ENCODE measurements around the gene SORBS2. TPM values are rescaled to one million over a fixed set of nuclear protein-coding genes. Genes with fewer than 3 reads are reported as not detected.

The SORBS2 gene
- total RNA-seq, 1 experiment from 2014 or later = 0.34 TPM

- CTCF ChIA-PET = no interaction called here
Measured at GRCh38 chr4:185700630-185701029, 111.4 kb downstream of the SORBS2 start.

More at GRCh38 chr4:185700630-185701029, 111.4 kb downstream of the SORBS2 start:
- H4K20me1 ChIP-seq (ENCODE audit: insufficient read depth) = no peaks in the 10 kb centered on the region
- H3K9ac ChIP-seq (ENCODE audit: low read length) = no peak overlapping the region
- intact Hi-C loops (cut with micrococcal nuclease) = no loop called here
- no peaks in the 10 kb centered on the region for H3K9me3 ChIP-seq (ENCODE audit: control insufficient read depth in 1 of 2, insufficient read depth in 1 of 2, low read depth in 1 of 2, low read length in 2 of 2)
- H3K4me2 ChIP-seq (ENCODE audit: low read length) = no peak overlapping the region
- no peaks in the 10 kb centered on the region for H3K9me2 ChIP-seq (ENCODE audit: insufficient read depth)
- ChIA-PET POLR2A (no interaction called here), RAD21 (ENCODE audit: low non-redundant PET in 1 of 2, low total read pairs in 2 of 2, uncharacterized antibody in 2 of 2, unreplicated experiment in 2 of 2) (no interaction called here)
- DNase-seq (ENCODE audit: low read depth, low spot score) (no peak), ATAC-seq (no peak)
- no peaks in the 10 kb centered on the region for H3K27me3 ChIP-seq (ENCODE audit: insufficient read depth, low read length)
- H3K27ac ChIP-seq (ENCODE audit: low read depth, low read length) = no peak overlapping the region
- no TSS peak for BruUV-seq (replicated peaks)
- H3K4me1 ChIP-seq (ENCODE audit: control insufficient read depth in 1 of 2, insufficient read depth in 2 of 2, low read length in 2 of 2) = no peaks in the 10 kb centered on the region
- H2AFZ ChIP-seq (ENCODE audit: low read depth, low read length, poor library complexity, severe bottlenecking) = no peak overlapping the region
- no peaks in the 10 kb centered on the region for H3K36me3 ChIP-seq (ENCODE audit: control insufficient read depth in 1 of 2, insufficient read depth in 2 of 2, low read length in 2 of 2)
- no peak overlapping the region for H3K4me3 ChIP-seq (replicated peaks in 1 of 2; ENCODE audit: low read depth in 1 of 2, low read length in 2 of 2)
- no peak for TF ChIP-seq ZBTB33 (IDR thresholded peaks at IDR 0.05; ENCODE audit: extremely low read depth, insufficient replicate concordance, low read length)
- TF ChIP-seq CTCF (IDR thresholded peaks at IDR 0.05 in 2 of 3, conservative IDR thresholded peaks at IDR 0.05 in 1 of 3; ENCODE audit: borderline replicate concordance in 1 of 3, insufficient read depth in 1 of 3, low read depth in 2 of 3, low read length in 2 of 3) = no peak
- no peak for TF ChIP-seq EZH2phosphoT487 (IDR thresholded peaks at IDR 0.05; ENCODE audit: borderline replicate concordance)
- TF ChIP-seq POLR2AphosphoS5 (IDR thresholded peaks at IDR 0.05; ENCODE audit: low read depth, low read length) = no peak
- no peak for TF ChIP-seq EZH2 (IDR thresholded peaks at IDR 0.05)
- no peak for TF ChIP-seq ATF3 (IDR thresholded peaks at IDR 0.05)
- no peak; the same call in 1 of the 2 replicates for TF ChIP-seq REST (IDR thresholded peaks at IDR 0.05; ENCODE audit: low read depth)
- no peak for TF ChIP-seq TCF7L2 (IDR thresholded peaks at IDR 0.05; ENCODE audit: borderline replicate concordance, extremely low read depth, insufficient read depth, insufficient read length)
- no peak for TF ChIP-seq EGR1 (IDR thresholded peaks at IDR 0.05; ENCODE audit: low read depth)
- no peak for TF ChIP-seq SP1 (IDR thresholded peaks at IDR 0.05; ENCODE audit: low read depth)
- no peak for TF ChIP-seq POLR2A (IDR thresholded peaks at IDR 0.05; ENCODE audit: borderline replicate concordance, extremely low read depth, insufficient read depth, insufficient read length)
- no peak for TF ChIP-seq SIN3A (IDR thresholded peaks at IDR 0.05; ENCODE audit: low read depth)
- no peak for TF ChIP-seq JUND (IDR thresholded peaks at IDR 0.05)
- no peak for TF ChIP-seq YY1 (IDR thresholded peaks at IDR 0.05; ENCODE audit: extremely low read depth, insufficient replicate concordance, low read depth, low read length)
- no peak for TF ChIP-seq RAD21 (IDR thresholded peaks at IDR 0.05; ENCODE audit: low read depth)
- TF ChIP-seq ZFX (IDR thresholded peaks at IDR 0.05) = no peak
- no peak for TF ChIP-seq MAX (IDR thresholded peaks at IDR 0.05)
- no peak for TF ChIP-seq ZNF274 (IDR thresholded peaks at IDR 0.05; ENCODE audit: low read depth, low read length)
- TF ChIP-seq CBX3 (IDR thresholded peaks at IDR 0.05; ENCODE audit: low read depth) = no peak
- no peak for TF ChIP-seq FOSL1 (IDR thresholded peaks at IDR 0.05; ENCODE audit: low read depth)
- no peaks in the 10 kb centered on the region for H3K79me2 ChIP-seq (ENCODE audit: insufficient read depth, low read length)
